ENCODE measurements around the gene SLC38A11.

SLC38A11 gene

GRCh38 chr2:164877927-164878326 lies 77.4 kb downstream of the SLC38A11 start:
- ChIA-PET POLR2A (no interaction called here), CTCF (interaction anchor here (0.6 to 0.8 kb wide), 2 partner anchors 9 to 110 kb away, joined by 4 read pairs; no protein-coding TSS in a partner anchor)
- Histone ChIP-seq H3K27ac (ENCODE audit: extremely low read depth, low read depth, low read length) (no peak overlapping the region), H3K36me3 (ENCODE audit: control insufficient read depth in 2 of 2, insufficient read depth in 1 of 2, low read length in 2 of 2) (no peaks in the 10 kb centered on the region), H3K9me3 (ENCODE audit: control insufficient read depth, insufficient read depth, low read depth, low read length) (no peaks in the 10 kb centered on the region), H3K4me1 (ENCODE audit: control insufficient read depth, insufficient read depth, low read length) (0 out of 2 replicates have a peak, but pooled peaks cover 2% of the 10 kb centered on the region), H3K4me3 (ENCODE audit: low read depth, low read length) (no peak overlapping the region)
- TF ChIP-seq PBX3 (CRISPR knock-in tag; IDR thresholded peaks at IDR 0.05): no peak
- no peak for TF ChIP-seq MYNN (tag by site-specific recombination; IDR thresholded peaks at IDR 0.05; ENCODE audit: borderline replicate concordance)
- TF ChIP-seq, protein P1, sequence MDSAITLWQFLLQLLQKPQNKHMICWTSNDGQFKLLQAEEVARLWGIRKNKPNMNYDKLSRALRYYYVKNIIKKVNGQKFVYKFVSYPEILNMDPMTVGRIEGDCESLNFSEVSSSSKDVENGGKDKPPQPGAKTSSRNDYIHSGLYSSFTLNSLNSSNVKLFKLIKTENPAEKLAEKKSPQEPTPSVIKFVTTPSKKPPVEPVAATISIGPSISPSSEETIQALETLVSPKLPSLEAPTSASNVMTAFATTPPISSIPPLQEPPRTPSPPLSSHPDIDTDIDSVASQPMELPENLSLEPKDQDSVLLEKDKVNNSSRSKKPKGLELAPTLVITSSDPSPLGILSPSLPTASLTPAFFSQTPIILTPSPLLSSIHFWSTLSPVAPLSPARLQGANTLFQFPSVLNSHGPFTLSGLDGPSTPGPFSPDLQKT (IDR thresholded peaks at IDR 0.05; ENCODE audit: borderline replicate concordance, low read depth, low read length): no peak
- no peak for TF ChIP-seq ZNF596 (tag by site-specific recombination; IDR thresholded peaks at IDR 0.05)
- TF ChIP-seq ZNF645 (tag by site-specific recombination; IDR thresholded peaks at IDR 0.05): no peak
- TF ChIP-seq RBAK (tag by site-specific recombination; IDR thresholded peaks at IDR 0.05): no peak
- no peak for TF ChIP-seq ZNF394 (tag by site-specific recombination; IDR thresholded peaks at IDR 0.05; ENCODE audit: borderline replicate concordance)
- no peak for TF ChIP-seq PRDM10 (tag by site-specific recombination; IDR thresholded peaks at IDR 0.05)
- TF ChIP-seq ZNF837 (tag by site-specific recombination; IDR thresholded peaks at IDR 0.05): no peak
- no peak for TF ChIP-seq YY1 (tag by site-specific recombination; IDR thresholded peaks at IDR 0.05)
- no peak for TF ChIP-seq TCF7L2 (IDR thresholded peaks at IDR 0.05; ENCODE audit: borderline replicate concordance, low read depth, low read length)
- TF ChIP-seq ZNF133 (tag by site-specific recombination; IDR thresholded peaks at IDR 0.05): no peak
- no peak for TF ChIP-seq ZNF292 (tag by site-specific recombination; IDR thresholded peaks at IDR 0.05; ENCODE audit: borderline replicate concordance, low read depth)
- TF ChIP-seq ZNF132 (tag by site-specific recombination; IDR thresholded peaks at IDR 0.05; ENCODE audit: borderline replicate concordance): no peak
- no peak for TF ChIP-seq ZBTB8A (tag by site-specific recombination; IDR thresholded peaks at IDR 0.05)

- Histone ChIP-seq H3K9me3 (ENCODE audit: control insufficient read depth, insufficient read depth, low read depth, low read length) (no peaks in the 10 kb centered on the region), H3K4me3 (ENCODE audit: low read depth, low read length) (no peak overlapping the region), H3K36me3 (ENCODE audit: control insufficient read depth in 2 of 2, insufficient read depth in 1 of 2, low read length in 2 of 2) (no peaks in the 10 kb centered on the region), H3K4me1 (ENCODE audit: control insufficient read depth, insufficient read depth, low read length) (0 out of 2 replicates have a peak, but pooled peaks cover 2% of the 10 kb centered on the region), H3K27ac (ENCODE audit: extremely low read depth, low read depth, low read length) (no peak overlapping the region)
- TF ChIP-seq ZNF133 (tag by site-specific recombination; IDR thresholded peaks at IDR 0.05) (no peak), ZXDB (tag by site-specific recombination; IDR thresholded peaks at IDR 0.05) (no peak), ZNF645 (tag by site-specific recombination; IDR thresholded peaks at IDR 0.05) (no peak), ZNF292 (tag by site-specific recombination; IDR thresholded peaks at IDR 0.05; ENCODE audit: borderline replicate concordance, low read depth) (no peak), ZNF248 (tag by site-specific recombination; IDR thresholded peaks at IDR 0.05) (no peak), ZNF114 (tag by site-specific recombination; IDR thresholded peaks at IDR 0.05) (no peak), REPIN1 (tag by site-specific recombination; IDR thresholded peaks at IDR 0.05; ENCODE audit: low read depth) (no peak), ZNF280D (tag by site-specific recombination; IDR thresholded peaks at IDR 0.05) (no peak)
- CTCF ChIA-PET: no interaction called here
- POLR2A ChIA-PET: no interaction called here
Measured at GRCh38 chr2:164877169-164877568, 78.2 kb downstream of the SLC38A11 start.
